Lower lobe of right lung (tissue), 2 donors: Measurements from ENCODE around the gene EFS. TPM values are rescaled to one million over a fixed set of nuclear protein-coding genes. Genes with fewer than 3 reads are reported as not detected.

Experiments
- ATAC-seq, 2 donors: fragments of 200-7000 bp; cut with Tn5 transposase; one replicate each; pipeline ENCODE4 v1.9.1; 2020 to 2022; ENCODE audit warnings: mild to moderate bottlenecking in 2 of 2, moderate library complexity in 2 of 2
- DNase-seq: peaks from one replicate; pipeline ENCODE4 v3.0.0-alpha.2; 2020
- H3K27ac ChIP-seq: fragments of 200-600 bp; one replicate; pipeline ENCODE4 v1.8.0; 2022
- H3K27me3 ChIP-seq: fragments of 200-600 bp; one replicate; pipeline ENCODE4 v1.8.0; 2022; ENCODE audit warnings: low read depth
- H3K36me3 ChIP-seq: fragments of 200-600 bp; one replicate; pipeline ENCODE4 v1.8.0; 2022; ENCODE audit warnings: mild to moderate bottlenecking
- H3K4me1 ChIP-seq: fragments of 200-600 bp; one replicate; pipeline ENCODE4 v1.8.0; 2022
- H3K4me3 ChIP-seq: fragments of 200-600 bp; one replicate; pipeline ENCODE4 v1.8.0; 2022; ENCODE audit warnings: mild to moderate bottlenecking
- H3K9me3 ChIP-seq: fragments of 200-600 bp; one replicate; pipeline ENCODE4 v1.8.0; 2022
- intact Hi-C: fragments of 100-400 bp; cut with DNase I; formaldehyde crosslinking; loops from one replicate; pipeline ENCODE4 v1.11.0; 2022
- total RNA-seq: library from RNA; stranded (reverse); fragmentation: NEBNext Ultra II Directional; extraction: Animal tissue kit (Norgen Biotek cat#: 25700); gene quantifications from one replicate; pipeline ENCODE4 v1.2.1, GENCODE V29; 2021
- TF ChIP-seq, protein P1 (sequence below): fragments of 200-600 bp; IDR thresholded peaks from one replicate; pipeline ENCODE4 v1.8.0; 2022; ENCODE audit warnings: antibody characterized with exemption, mild to moderate bottlenecking
- donor health status: DM: no; HTN: yes; CAD: no; lungs with severe emphysema.

EFS gene
- total RNA-seq, 1 donor from 2014 or later: 11.5 TPM

DNA sequence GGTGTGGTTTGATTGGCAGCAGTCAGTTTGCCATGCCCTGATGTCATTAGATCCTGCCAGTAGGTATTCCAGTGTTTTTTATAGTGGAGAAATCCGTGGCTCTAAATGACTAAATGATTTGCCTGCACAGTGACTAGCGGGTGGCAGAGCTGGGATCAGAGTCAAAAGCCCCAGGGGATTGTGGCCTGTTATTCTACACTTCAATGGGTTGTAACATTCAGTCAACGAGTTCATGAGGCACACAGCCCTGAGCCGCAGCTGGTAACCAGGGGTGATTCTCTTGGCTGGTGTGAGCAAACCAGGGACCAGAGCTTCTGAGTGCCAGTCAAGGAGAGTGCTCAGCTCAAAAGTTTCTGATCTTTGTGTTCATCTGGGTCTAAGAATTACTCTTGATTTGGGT, 41.3 kb upstream of the EFS start:
- TF ChIP-seq, protein P1, sequence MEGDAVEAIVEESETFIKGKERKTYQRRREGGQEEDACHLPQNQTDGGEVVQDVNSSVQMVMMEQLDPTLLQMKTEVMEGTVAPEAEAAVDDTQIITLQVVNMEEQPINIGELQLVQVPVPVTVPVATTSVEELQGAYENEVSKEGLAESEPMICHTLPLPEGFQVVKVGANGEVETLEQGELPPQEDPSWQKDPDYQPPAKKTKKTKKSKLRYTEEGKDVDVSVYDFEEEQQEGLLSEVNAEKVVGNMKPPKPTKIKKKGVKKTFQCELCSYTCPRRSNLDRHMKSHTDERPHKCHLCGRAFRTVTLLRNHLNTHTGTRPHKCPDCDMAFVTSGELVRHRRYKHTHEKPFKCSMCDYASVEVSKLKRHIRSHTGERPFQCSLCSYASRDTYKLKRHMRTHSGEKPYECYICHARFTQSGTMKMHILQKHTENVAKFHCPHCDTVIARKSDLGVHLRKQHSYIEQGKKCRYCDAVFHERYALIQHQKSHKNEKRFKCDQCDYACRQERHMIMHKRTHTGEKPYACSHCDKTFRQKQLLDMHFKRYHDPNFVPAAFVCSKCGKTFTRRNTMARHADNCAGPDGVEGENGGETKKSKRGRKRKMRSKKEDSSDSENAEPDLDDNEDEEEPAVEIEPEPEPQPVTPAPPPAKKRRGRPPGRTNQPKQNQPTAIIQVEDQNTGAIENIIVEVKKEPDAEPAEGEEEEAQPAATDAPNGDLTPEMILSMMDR: no peak
- ATAC-seq: no peak
- no peak for DNase-seq
- intact Hi-C loops: no loop called here
- Histone ChIP-seq H3K4me3 (no peak overlapping the region), H3K9me3 (no peaks in the 10 kb centered on the region), H3K27ac (no peak overlapping the region), H3K4me1 (no peaks in the 10 kb centered on the region), H3K27me3 (no peaks in the 10 kb centered on the region), H3K36me3 (no peaks in the 10 kb centered on the region)

DNA sequence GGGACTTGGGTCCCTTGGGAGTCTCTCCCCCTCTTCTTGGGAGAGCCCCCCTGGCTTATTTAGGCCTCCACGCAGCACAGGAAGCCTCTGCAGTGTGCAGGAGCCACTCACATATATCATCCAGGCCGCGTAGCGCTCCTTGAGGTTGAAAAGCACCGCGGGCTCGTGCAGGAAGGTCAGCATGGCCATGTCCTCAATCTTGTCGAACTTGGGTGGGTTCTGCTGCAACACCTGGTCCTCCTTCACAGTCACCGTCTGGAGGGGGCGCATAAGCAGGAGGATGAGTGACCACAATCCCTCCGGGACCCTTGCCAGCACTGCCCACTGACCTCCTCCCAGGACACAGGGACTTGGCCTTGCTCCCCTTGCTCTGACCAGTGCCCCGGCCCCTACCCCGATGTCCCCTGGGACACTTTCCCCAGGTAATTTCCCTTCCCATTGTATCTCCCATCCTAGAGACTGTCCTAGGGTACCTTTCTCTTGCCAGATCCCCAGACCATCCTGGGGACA, 40.6 kb upstream of the EFS start:
- Histone ChIP-seq H3K9me3 (no peaks in the 10 kb centered on the region), H3K27me3 (no peaks in the 10 kb centered on the region)
- no peak for ATAC-seq

DNA sequence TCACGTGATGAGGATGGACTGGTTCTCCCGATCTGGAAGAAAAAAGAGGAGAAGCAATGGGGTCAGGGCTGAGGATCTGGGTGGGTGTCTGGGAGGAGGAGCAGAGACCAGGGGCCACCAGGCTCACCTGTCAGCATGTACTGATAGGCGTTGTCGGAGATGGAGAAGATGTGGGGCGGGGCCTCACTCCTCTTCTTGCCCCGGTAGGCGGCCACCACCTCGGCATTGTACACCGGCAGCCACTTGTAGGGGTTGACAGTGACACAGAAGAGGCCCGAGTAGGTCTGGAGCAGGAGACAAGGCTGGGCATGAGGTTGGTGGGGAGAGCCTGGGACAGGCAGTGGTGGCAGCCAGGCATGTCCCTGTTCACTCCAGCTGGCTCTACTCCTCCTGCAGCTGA, 40.1 kb upstream of the EFS start:
- Histone ChIP-seq H3K36me3 (no peaks in the 10 kb centered on the region), H3K4me1 (no peaks in the 10 kb centered on the region), H3K4me3 (no peak overlapping the region), H3K27me3 (no peaks in the 10 kb centered on the region), H3K27ac (no peak overlapping the region), H3K9me3 (no peaks in the 10 kb centered on the region)
- ATAC-seq (no peak), DNase-seq (no peak)
- intact Hi-C loops: no loop called here
- TF ChIP-seq, protein P1: no peak

More for the DNA sequence above, 40.6 kb upstream of the EFS start:
- TF ChIP-seq, protein P1: no peak
- no peak overlapping the region for H3K4me3 ChIP-seq
- no peaks in the 10 kb centered on the region for H3K36me3 ChIP-seq
- intact Hi-C loops: no loop called here
- DNase-seq: no peak
- no peaks in the 10 kb centered on the region for H3K4me1 ChIP-seq
- no peak overlapping the region for H3K27ac ChIP-seq

DNA sequence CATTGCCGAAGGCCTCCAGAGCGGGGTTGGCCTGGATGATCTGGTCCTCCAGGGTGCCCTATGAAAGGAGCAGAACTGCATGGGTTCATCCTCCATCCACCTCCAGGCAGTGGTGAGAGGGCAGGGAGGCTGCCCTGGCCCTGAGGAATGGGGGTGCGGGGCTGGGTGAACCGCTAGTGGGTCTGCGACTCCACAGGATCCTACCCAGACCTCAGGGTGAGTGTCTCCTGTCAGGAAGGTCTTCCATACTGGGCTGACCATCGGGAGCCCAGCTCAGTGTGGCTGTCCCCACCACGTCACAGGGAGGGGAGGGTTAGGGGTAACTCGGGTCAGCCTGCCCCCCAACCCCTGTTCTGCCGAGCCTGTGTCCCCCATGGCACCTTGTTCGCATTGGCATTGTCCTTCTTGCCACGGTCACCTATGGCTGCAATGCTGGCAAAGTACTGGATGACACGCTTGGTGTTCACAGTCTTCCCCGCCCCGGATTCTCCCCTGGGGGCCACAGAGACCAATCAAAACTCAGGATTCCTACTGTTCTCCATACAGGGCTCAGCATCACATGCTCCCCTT, 39.4 kb upstream of the EFS start:
- H3K36me3 ChIP-seq: no peaks in the 10 kb centered on the region
- intact Hi-C loops: no loop called here
- ATAC-seq (no peak), DNase-seq (no peak)
- TF ChIP-seq, protein P1: no peak
- no peak overlapping the region for H3K4me3 ChIP-seq
- H3K9me3 ChIP-seq: no peaks in the 10 kb centered on the region
- no peak overlapping the region for H3K27ac ChIP-seq
- H3K4me1 ChIP-seq: no peaks in the 10 kb centered on the region
- no peaks in the 10 kb centered on the region for H3K27me3 ChIP-seq

DNA sequence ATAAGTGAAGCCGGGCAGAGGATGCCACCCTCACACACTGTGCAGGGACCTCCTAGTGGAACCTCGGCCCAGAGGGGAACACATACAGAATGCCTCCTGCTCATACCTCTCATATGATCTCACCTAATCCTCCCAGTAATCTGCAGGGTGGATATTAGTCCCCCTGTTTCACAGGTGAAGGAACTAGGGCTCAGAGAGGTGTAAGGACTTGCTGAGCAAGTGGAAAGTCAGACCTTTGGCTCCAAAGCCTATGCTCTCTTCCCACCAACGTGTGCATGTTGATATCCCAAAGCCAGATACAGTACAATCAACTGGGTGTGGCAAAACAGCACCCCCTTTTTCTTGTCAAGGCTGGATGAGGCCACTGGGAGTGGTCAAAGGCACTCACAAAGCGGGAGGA, 38.9 kb upstream of the EFS start:
- H3K36me3 ChIP-seq: no peaks in the 10 kb centered on the region
- intact Hi-C loops: no loop called here
- no peaks in the 10 kb centered on the region for H3K27me3 ChIP-seq
- H3K27ac ChIP-seq: no peak overlapping the region
- TF ChIP-seq, protein P1: no peak
- no peaks in the 10 kb centered on the region for H3K9me3 ChIP-seq
- DNase-seq (no peak), ATAC-seq (no peak)
- no peaks in the 10 kb centered on the region for H3K4me1 ChIP-seq
- no peak overlapping the region for H3K4me3 ChIP-seq

DNA sequence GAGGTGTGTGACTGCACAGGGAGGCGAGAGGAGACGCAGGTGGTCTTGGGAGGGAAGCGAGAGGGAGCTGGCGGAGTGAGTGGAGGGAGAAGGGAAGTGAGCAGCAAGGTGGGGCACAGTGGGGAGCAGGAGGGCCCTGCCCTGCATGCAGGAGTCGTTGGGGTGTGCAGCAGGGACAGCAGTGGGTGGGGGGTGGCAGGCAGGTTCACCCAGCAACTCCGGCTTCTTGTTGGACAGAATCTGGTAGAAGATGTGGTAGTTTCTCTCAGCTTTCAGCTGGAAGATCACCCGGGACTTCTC, 38.1 kb upstream of the EFS start:
- no peaks in the 10 kb centered on the region for H3K36me3 ChIP-seq
- H3K27me3 ChIP-seq: no peaks in the 10 kb centered on the region
- no peak for DNase-seq
- TF ChIP-seq, protein P1: no peak
- no peaks in the 10 kb centered on the region for H3K9me3 ChIP-seq
- H3K4me1 ChIP-seq: no peaks in the 10 kb centered on the region
- no peak for ATAC-seq
- H3K4me3 ChIP-seq: no peak overlapping the region
- H3K27ac ChIP-seq: no peak overlapping the region
- intact Hi-C loops: no loop called here
